ENCODE results near the gene PEMT.

The PEMT gene

GRCh38 chr17:17547210-17547764 lies 44.2 kb downstream of the PEMT start:
- Histone ChIP-seq H3K4me3 (ENCODE audit: low read depth, low read length) (no peak overlapping the region), H3K23ac (ENCODE audit: low read length) (no peak overlapping the region), H3K9me3 (ENCODE audit: insufficient read depth, low read depth, low read length) (no peaks in the 10 kb centered on the region), H2AFZ (ENCODE audit: insufficient read depth, low read length, poor library complexity) (no peak overlapping the region), H2BK12ac (ENCODE audit: low read length) (no peak overlapping the region), H2BK5ac (ENCODE audit: low read depth, low read length, poor library complexity) (no peak overlapping the region), H3K4me2 (ENCODE audit: low read length) (no peak overlapping the region), H3K4me1 (ENCODE audit: control insufficient read depth in 1 of 2, insufficient read depth in 2 of 2, low read length in 2 of 2) (peaks cover 4 to 12% of the 10 kb centered on the region in 2 experiments), H4K12ac (ENCODE audit: low read depth, low read length) (no peak overlapping the region), H3K79me2 (ENCODE audit: control insufficient read depth, insufficient read depth, low read length, poor library complexity) (no peaks in the 10 kb centered on the region), H3K27me3 (ENCODE audit: insufficient read depth, low read length) (no peaks in the 10 kb centered on the region), H2AK5ac (ENCODE audit: low read length) (no peak overlapping the region), H3K18ac (ENCODE audit: low read length) (no peak overlapping the region), H3K9ac (ENCODE audit: low read length) (no peak overlapping the region), H3K27ac (ENCODE audit: low read depth, low read length) (no peak overlapping the region), H3K36me3 (ENCODE audit: control insufficient read depth in 1 of 2, insufficient read depth in 2 of 2, low read length in 2 of 2) (no peaks in the 10 kb centered on the region), H4K8ac (ENCODE audit: low read depth, low read length) (no peak overlapping the region), H3K4ac (ENCODE audit: low read depth, low read length) (no peak overlapping the region), H4K91ac (ENCODE audit: low read depth, low read length) (no peak overlapping the region), H3K79me1 (ENCODE audit: low read length) (no peaks in the 10 kb centered on the region), H3K14ac (ENCODE audit: low read length) (no peak overlapping the region), H2BK120ac (ENCODE audit: insufficient read depth, low read length, poor library complexity) (no peak overlapping the region)
- DNase-seq, result no peak
- no CpG with 5 or more reads among the region's 9 CpGs for WGBS (ENCODE audit: extremely low coverage, insufficient coverage, insufficient read length)

DNA sequence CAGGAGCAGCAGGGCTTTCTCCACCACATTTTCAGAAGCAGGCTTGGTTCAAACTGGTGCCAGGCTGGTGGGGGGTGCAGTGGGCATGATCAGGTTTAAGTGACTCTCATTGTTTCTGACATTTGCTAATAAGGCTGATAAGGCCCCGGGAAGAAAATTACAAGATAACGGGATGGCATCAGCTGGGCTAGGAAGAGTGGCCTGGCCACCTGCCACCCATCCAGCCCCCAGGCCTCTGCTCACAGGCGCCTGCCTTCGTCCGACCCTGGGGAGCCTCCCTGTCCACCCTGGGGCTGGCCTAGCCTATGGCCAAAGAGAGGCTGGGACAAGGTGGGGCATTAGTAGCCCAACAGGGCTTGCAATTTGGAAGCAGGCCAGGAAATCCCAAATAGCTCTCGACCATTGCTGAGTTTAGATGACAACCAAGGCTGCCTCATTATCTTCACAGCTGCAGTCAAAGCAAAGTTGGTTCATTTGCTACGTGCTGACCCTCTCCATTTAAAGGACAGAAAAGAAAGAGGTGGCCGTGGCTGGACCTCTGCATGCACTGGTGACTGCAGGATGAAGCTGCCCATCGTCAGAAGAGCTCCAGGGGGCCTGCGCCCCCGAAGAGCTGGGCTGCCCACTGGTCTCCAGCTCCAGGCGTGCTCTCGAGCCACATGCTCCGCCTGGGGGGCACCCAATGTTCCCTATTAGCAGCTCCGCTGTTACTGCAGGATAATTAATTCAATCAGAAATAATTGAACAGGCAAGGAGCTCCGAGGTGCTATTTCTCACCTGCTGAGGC lies 44.9 kb downstream of the PEMT start:
- no peak overlapping the region for H2AFZ ChIP-seq (ENCODE audit: insufficient read depth, low read length, poor library complexity)
- no CpG with 5 or more reads among the region's 16 CpGs for WGBS (ENCODE audit: extremely low coverage, insufficient coverage, insufficient read length)
- no peak overlapping the region for H2BK5ac ChIP-seq (ENCODE audit: low read depth, low read length, poor library complexity)
- H4K12ac ChIP-seq (ENCODE audit: low read depth, low read length), result no peak overlapping the region
- peaks cover 4 to 12% of the 10 kb centered on the region in 2 experiments for H3K4me1 ChIP-seq (ENCODE audit: control insufficient read depth in 1 of 2, insufficient read depth in 2 of 2, low read length in 2 of 2)
- H3K4me3 ChIP-seq (ENCODE audit: low read depth, low read length), result no peak overlapping the region
- no peak for DNase-seq
- H3K18ac ChIP-seq (ENCODE audit: low read length), result no peak overlapping the region
- no peaks in the 10 kb centered on the region for H3K27me3 ChIP-seq (ENCODE audit: insufficient read depth, low read length)
- no peak overlapping the region for H3K4ac ChIP-seq (ENCODE audit: low read depth, low read length)
- H3K36me3 ChIP-seq (ENCODE audit: control insufficient read depth in 1 of 2, insufficient read depth in 2 of 2, low read length in 2 of 2), result no peaks in the 10 kb centered on the region
- H3K79me2 ChIP-seq (ENCODE audit: control insufficient read depth, insufficient read depth, low read length, poor library complexity), result no peaks in the 10 kb centered on the region
- no peak overlapping the region for H3K23ac ChIP-seq (ENCODE audit: low read length)
- no peaks in the 10 kb centered on the region for H3K79me1 ChIP-seq (ENCODE audit: low read length)
- H4K91ac ChIP-seq (ENCODE audit: low read depth, low read length), result no peak overlapping the region
- no peak overlapping the region for H2AK5ac ChIP-seq (ENCODE audit: low read length)
- no peak overlapping the region for H3K4me2 ChIP-seq (ENCODE audit: low read length)
- H2BK120ac ChIP-seq (ENCODE audit: insufficient read depth, low read length, poor library complexity), result no peak overlapping the region
- H3K27ac ChIP-seq (ENCODE audit: low read depth, low read length), result no peak overlapping the region
- no peak overlapping the region for H3K9ac ChIP-seq (ENCODE audit: low read length)
- H4K8ac ChIP-seq (ENCODE audit: low read depth, low read length), result no peak overlapping the region
- H2BK12ac ChIP-seq (ENCODE audit: low read length), result no peak overlapping the region
- no peaks in the 10 kb centered on the region for H3K9me3 ChIP-seq (ENCODE audit: insufficient read depth, low read depth, low read length)
- no peak overlapping the region for H3K14ac ChIP-seq (ENCODE audit: low read length)

DNA sequence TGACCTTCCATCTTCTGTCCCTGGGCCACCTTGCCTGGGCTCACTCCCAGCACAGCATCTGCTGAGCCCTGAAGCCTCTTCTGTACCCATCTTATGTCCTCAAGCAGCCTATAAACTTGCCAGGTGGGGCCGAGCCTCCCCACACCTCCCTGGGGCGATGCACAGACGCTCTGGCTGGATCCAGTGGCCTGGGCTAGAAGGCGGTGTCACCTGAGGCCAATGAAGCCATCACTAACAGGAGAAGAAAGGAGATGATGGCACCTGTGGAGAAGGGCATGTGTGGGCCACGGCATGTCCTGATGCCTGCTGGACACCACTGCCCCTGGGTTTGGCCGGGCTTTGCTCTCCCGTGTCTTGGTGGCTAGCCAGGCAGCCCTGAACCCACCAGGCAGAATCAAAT lies 45.5 kb downstream of the PEMT start:
- peaks cover 4 to 12% of the 10 kb centered on the region in 2 experiments for H3K4me1 ChIP-seq (ENCODE audit: control insufficient read depth in 1 of 2, insufficient read depth in 2 of 2, low read length in 2 of 2)

GRCh38 chr17:17545031-17545820 lies 46.3 kb downstream of the PEMT start:
- H4K8ac ChIP-seq (ENCODE audit: low read depth, low read length), result no peak overlapping the region

More for the DNA sequence above, 45.5 kb downstream of the PEMT start:
- Histone ChIP-seq H3K4ac (ENCODE audit: low read depth, low read length) (no peak overlapping the region), H2AFZ (ENCODE audit: insufficient read depth, low read length, poor library complexity) (no peak overlapping the region), H4K91ac (ENCODE audit: low read depth, low read length) (no peak overlapping the region), H3K18ac (ENCODE audit: low read length) (no peak overlapping the region), H4K8ac (ENCODE audit: low read depth, low read length) (no peak overlapping the region), H3K79me2 (ENCODE audit: control insufficient read depth, insufficient read depth, low read length, poor library complexity) (no peaks in the 10 kb centered on the region), H2BK12ac (ENCODE audit: low read length) (no peak overlapping the region), H3K14ac (ENCODE audit: low read length) (no peak overlapping the region), H3K4me3 (ENCODE audit: low read depth, low read length) (no peak overlapping the region), H3K9me3 (ENCODE audit: insufficient read depth, low read depth, low read length) (no peaks in the 10 kb centered on the region), H2BK120ac (ENCODE audit: insufficient read depth, low read length, poor library complexity) (no peak overlapping the region), H3K27me3 (ENCODE audit: insufficient read depth, low read length) (no peaks in the 10 kb centered on the region), H4K12ac (ENCODE audit: low read depth, low read length) (no peak overlapping the region), H3K9ac (ENCODE audit: low read length) (no peak overlapping the region), H2AK5ac (ENCODE audit: low read length) (no peak overlapping the region), H3K79me1 (ENCODE audit: low read length) (no peaks in the 10 kb centered on the region), H3K36me3 (ENCODE audit: control insufficient read depth in 1 of 2, insufficient read depth in 2 of 2, low read length in 2 of 2) (no peaks in the 10 kb centered on the region), H3K27ac (ENCODE audit: low read depth, low read length) (no peak overlapping the region), H2BK5ac (ENCODE audit: low read depth, low read length, poor library complexity) (no peak overlapping the region), H3K23ac (ENCODE audit: low read length) (no peak overlapping the region), H3K4me2 (ENCODE audit: low read length) (no peak overlapping the region)
- no CpG with 5 or more reads among the region's 7 CpGs for WGBS (ENCODE audit: extremely low coverage, insufficient coverage, insufficient read length)
- DNase-seq, result no peak

More at GRCh38 chr17:17545031-17545820, 46.3 kb downstream of the PEMT start:
- Histone ChIP-seq H3K9me3 (ENCODE audit: insufficient read depth, low read depth, low read length) (no peaks in the 10 kb centered on the region), H3K27me3 (ENCODE audit: insufficient read depth, low read length) (no peaks in the 10 kb centered on the region), H3K4me2 (ENCODE audit: low read length) (no peak overlapping the region), H4K91ac (ENCODE audit: low read depth, low read length) (no peak overlapping the region), H3K14ac (ENCODE audit: low read length) (no peak overlapping the region), H3K79me1 (ENCODE audit: low read length) (no peaks in the 10 kb centered on the region), H2AFZ (ENCODE audit: insufficient read depth, low read length, poor library complexity) (no peak overlapping the region), H3K9ac (ENCODE audit: low read length) (no peak overlapping the region), H3K4me3 (ENCODE audit: low read depth, low read length) (no peak overlapping the region), H3K27ac (ENCODE audit: low read depth, low read length) (no peak overlapping the region), H3K79me2 (ENCODE audit: control insufficient read depth, insufficient read depth, low read length, poor library complexity) (no peaks in the 10 kb centered on the region), H2BK120ac (ENCODE audit: insufficient read depth, low read length, poor library complexity) (no peak overlapping the region), H2AK5ac (ENCODE audit: low read length) (no peak overlapping the region), H4K12ac (ENCODE audit: low read depth, low read length) (no peak overlapping the region), H3K23ac (ENCODE audit: low read length) (no peak overlapping the region), H3K18ac (ENCODE audit: low read length) (no peak overlapping the region), H3K4ac (ENCODE audit: low read depth, low read length) (no peak overlapping the region), H3K4me1 (ENCODE audit: control insufficient read depth in 1 of 2, insufficient read depth in 2 of 2, low read length in 2 of 2) (peaks cover 4 to 12% of the 10 kb centered on the region in 2 experiments), H2BK12ac (ENCODE audit: low read length) (no peak overlapping the region), H2BK5ac (ENCODE audit: low read depth, low read length, poor library complexity) (no peak overlapping the region), H3K36me3 (ENCODE audit: control insufficient read depth in 1 of 2, insufficient read depth in 2 of 2, low read length in 2 of 2) (no peaks in the 10 kb centered on the region)
- no peak for DNase-seq
- no CpG with 5 or more reads among the region's 20 CpGs for WGBS (ENCODE audit: extremely low coverage, insufficient coverage, insufficient read length)
